IMR-90 (cell line): ENCODE results near the gene PRKRIP1. TPM values are rescaled to one million over a fixed set of nuclear protein-coding genes. Genes with fewer than 3 reads are reported as not detected.

Experiments
- ATAC-seq: fragments of 200-7000 bp; cut with Tn5 transposase; 2 replicates; pipeline ENCODE4 v1.9.1; 2020; ENCODE audit warnings: low read depth, mild to moderate bottlenecking, moderate library complexity
- BruUV-seq: library from RNA; stranded (reverse); fragments of 400-500 nt; replicated peaks from 2 replicates; lab custom pipeline; 2021; lab: Mats Ljungman, UMichigan
- CTCF ChIA-PET: fragments of 300-600 bp; formaldehyde crosslinking; extraction: SDS; loops from one replicate; lab custom pipeline; 2021; ENCODE audit warnings: antibody characterized with exemption; lab: Yijun Ruan, JAX
- POLR2A ChIA-PET: fragments of 300-600 bp; sonication (Branson Sonifier 250); formaldehyde crosslinking; loops from one replicate; lab custom pipeline; 2022; ENCODE audit warnings: antibody characterized with exemption; ENCODE audit not compliant: unreplicated experiment; lab: Charles Lee
- DNase-seq: peaks from one replicate; pipeline ENCODE4 v3.0.0; 2013
- H2AFZ ChIP-seq: replicated peaks from 2 replicates; pipeline ENCODE3; 2013; ENCODE audit warnings: low read length, mild to moderate bottlenecking; ENCODE audit not compliant: poor library complexity
- H2AK5ac ChIP-seq: 2 replicates; pipeline ENCODE4 v1.6.1; 2013; ENCODE audit warnings: low read depth, low read length, inconsistent platforms
- H2AK9ac ChIP-seq: replicated peaks from 2 replicates; pipeline ENCODE3; 2013; ENCODE audit warnings: mild to moderate bottlenecking, low read depth, low read length, moderate library complexity; ENCODE audit not compliant: poor library complexity
- H2BK120ac ChIP-seq: 2 replicates; pipeline ENCODE4 v1.6.1; 2013; ENCODE audit warnings: low read depth, low read length, inconsistent platforms
- H2BK15ac ChIP-seq: 3 replicates; pipeline ENCODE4 v1.6.1; 2013; ENCODE audit warnings: low read depth, low read length, inconsistent platforms
- H2BK20ac ChIP-seq: 2 replicates; pipeline ENCODE4 v1.6.1; 2013; ENCODE audit warnings: low read depth, mild to moderate bottlenecking, inconsistent platforms, low read length, moderate library complexity
- H2BK5ac ChIP-seq: 2 replicates; pipeline ENCODE4 v1.6.1; 2013; ENCODE audit warnings: mild to moderate bottlenecking, low read depth, low read length, inconsistent platforms; ENCODE audit not compliant: poor library complexity, severe bottlenecking
- H3K14ac ChIP-seq: replicated peaks from 2 replicates; pipeline ENCODE4 v1.6.1; 2013; ENCODE audit warnings: low read depth, low read length, inconsistent platforms
- H3K18ac ChIP-seq: 2 replicates; pipeline ENCODE4 v1.6.1; 2013; ENCODE audit warnings: low read depth, low read length, control low read depth
- H3K23ac ChIP-seq: 2 replicates; pipeline ENCODE4 v1.6.1; 2013; ENCODE audit warnings: low read depth, low read length, inconsistent platforms
- H3K27ac ChIP-seq: 2 replicates; pipeline ENCODE4 v1.5.1; 2013; ENCODE audit warnings: mild to moderate bottlenecking, control low read depth, low read length; ENCODE audit not compliant: insufficient read depth
- H3K27me3 ChIP-seq: 2 replicates; pipeline ENCODE4 v1.6.1; 2013; ENCODE audit warnings: low read length; ENCODE audit not compliant: control insufficient read depth, insufficient read depth
- H3K36me3 ChIP-seq: 2 replicates; pipeline ENCODE4 v1.6.1; 2013; ENCODE audit warnings: low read length, mixed read lengths; ENCODE audit not compliant: control insufficient read depth, insufficient read depth
- H3K4ac ChIP-seq: 2 replicates; pipeline ENCODE4 v1.6.1; 2013; ENCODE audit warnings: low read depth, low read length, inconsistent platforms
- H3K4me1 ChIP-seq: 2 replicates; pipeline ENCODE4 v1.6.1; 2013; ENCODE audit warnings: low read length, mixed read lengths; ENCODE audit not compliant: control insufficient read depth, insufficient read depth
- H3K4me2 ChIP-seq: 2 replicates; pipeline ENCODE4 v1.6.1; 2013; ENCODE audit warnings: low read depth, mild to moderate bottlenecking, control low read depth, low read length, moderate library complexity
- H3K4me3 ChIP-seq: 2 replicates; pipeline ENCODE4 v1.5.1; 2013; ENCODE audit warnings: low read depth, mild to moderate bottlenecking, control low read depth, low read length, moderate library complexity; ENCODE audit not compliant: insufficient read depth
- H3K56ac ChIP-seq: 2 replicates; pipeline ENCODE4 v1.6.1; 2013; ENCODE audit warnings: low read length, inconsistent platforms; ENCODE audit not compliant: insufficient read depth; ENCODE audit errors: extremely low read depth
- H3K79me1 ChIP-seq, 2 experiments: 2 replicates each; pipeline ENCODE4 v1.6.1; 2013; ENCODE audit warnings: low read length in 2 of 2, inconsistent platforms in 1 of 2, low read depth in 1 of 2
- H3K9ac ChIP-seq: 2 replicates; pipeline ENCODE4 v1.6.1; 2013; ENCODE audit warnings: low read depth, low read length, control low read depth
- H3K9me1 ChIP-seq: 2 replicates; pipeline ENCODE4 v1.6.1; 2013; ENCODE audit warnings: low read length, inconsistent platforms; ENCODE audit not compliant: insufficient read depth
- H3K9me3 ChIP-seq: 2 replicates; pipeline ENCODE4 v1.6.1; 2013; ENCODE audit warnings: low read length; ENCODE audit not compliant: control insufficient read depth, insufficient read depth
- H4K20me1 ChIP-seq: 2 replicates; pipeline ENCODE4 v1.6.1; 2013; ENCODE audit warnings: low read length, inconsistent platforms; ENCODE audit not compliant: insufficient read depth
- H4K5ac ChIP-seq: 2 replicates; pipeline ENCODE4 v1.6.1; 2013; ENCODE audit warnings: mild to moderate bottlenecking, low read depth, low read length, control low read depth
- H4K8ac ChIP-seq, 2 experiments: 2 replicates each; pipeline ENCODE4 v1.6.1; 2013; ENCODE audit warnings: low read depth in 2 of 2, low read length in 2 of 2, control low read depth in 1 of 2, inconsistent platforms in 1 of 2
- H4K91ac ChIP-seq: 2 replicates; pipeline ENCODE4 v1.6.1; 2013; ENCODE audit warnings: low read depth, low read length, inconsistent platforms; ENCODE audit not compliant: insufficient read depth
- BHLHE40 ChIP-seq: fragments of 150-350 bp; IDR thresholded peaks from 2 replicates; pipeline ENCODE4 v1.6.1; 2016; ENCODE audit warnings: mild to moderate bottlenecking, low read depth, low read length
- CEBPB ChIP-seq: IDR thresholded peaks from 2 replicates; pipeline ENCODE4 v1.6.1; 2012; ENCODE audit warnings: low read depth, low read length, improper control_type of control experiment
- CHD1 ChIP-seq: IDR thresholded peaks from 2 replicates; pipeline ENCODE4 v1.6.1; 2012; ENCODE audit warnings: low read depth, low read length, improper control_type of control experiment
- FOS ChIP-seq: fragments of 150-350 bp; IDR thresholded peaks from 2 replicates; pipeline ENCODE4 v1.6.1; 2016; ENCODE audit warnings: low read depth, low read length
- MAFK ChIP-seq: IDR thresholded peaks from 2 replicates; pipeline ENCODE4 v1.6.1; 2012; ENCODE audit warnings: low read depth, low read length, improper control_type of control experiment
- MAZ ChIP-seq: IDR thresholded peaks from 2 replicates; pipeline ENCODE4 v1.6.1; 2012; ENCODE audit warnings: low read depth, mild to moderate bottlenecking, low read length, improper control_type of control experiment, moderate library complexity, borderline replicate concordance
- MXI1 ChIP-seq: IDR thresholded peaks from 2 replicates; pipeline ENCODE4 v1.6.1; 2012; ENCODE audit warnings: low read depth, mild to moderate bottlenecking, low read length, moderate library complexity, borderline replicate concordance
- NFE2L2 ChIP-seq: fragments of 150-350 bp; IDR thresholded peaks from 2 replicates; pipeline ENCODE4 v1.6.1; 2016; ENCODE audit warnings: low read depth, mild to moderate bottlenecking, low read length
- POLR2A ChIP-seq: IDR thresholded peaks from 2 replicates; pipeline ENCODE4 v1.6.1; 2012; ENCODE audit warnings: mild to moderate bottlenecking, low read depth, low read length
- RAD21 ChIP-seq: IDR thresholded peaks from 2 replicates; pipeline ENCODE4 v1.6.1; 2012; ENCODE audit warnings: low read length, improper control_type of control experiment
- RCOR1 ChIP-seq: IDR thresholded peaks from 2 replicates; pipeline ENCODE4 v1.6.1; 2012; ENCODE audit warnings: mild to moderate bottlenecking, low read length, improper control_type of control experiment; ENCODE audit not compliant: insufficient replicate concordance
- RFX5 ChIP-seq: IDR thresholded peaks from 2 replicates; pipeline ENCODE4 v1.8.0; 2012; ENCODE audit warnings: low read depth, mild to moderate bottlenecking, low read length, moderate library complexity
- SMC3 ChIP-seq: fragments of 150-350 bp; IDR thresholded peaks from 2 replicates; pipeline ENCODE4 v1.6.1; 2016; ENCODE audit warnings: low read depth, mild to moderate bottlenecking, antibody characterized with exemption, low read length, moderate library complexity
- WGBS, 2 experiments: methylation state at CpG; one replicate each; pipeline versions ENCODE4 v1.1.5 to v1.1.7; 2013; ENCODE audit warnings: missing lambda C conversion rate in 2 of 2; ENCODE audit not compliant: insufficient read length in 1 of 2; ENCODE audit errors: extremely low coverage in 2 of 2; 5-methylcytosine and 5-hydroxymethylcytosine counted together
- dilution Hi-C: fragments of 300-500 bp; cut with HindIII; formaldehyde crosslinking; loops from one replicate; pipeline ENCODE4 v1.14.3; 2018; ENCODE audit warnings: low sequenced_read_pairs; ENCODE audit not compliant: unreplicated experiment
- in situ Hi-C: fragments of 300-500 bp; cut with MboI; formaldehyde crosslinking; loops from 3 replicates; pipeline ENCODE4 v1.14.3; 2019; ENCODE audit warnings: low sequenced_read_pairs, inconsistent platforms, mixed read lengths
- intact Hi-C: fragments of 100-400 bp; cut with micrococcal nuclease; formaldehyde crosslinking; loops from 2 replicates; pipeline ENCODE4 v1.10.0; 2022
- polyA plus RNA-seq, 3 experiments: library from polyadenylated mRNA; depleted of rRNA; stranded (reverse); fragments of >200 nt; gene quantifications; 2 replicates each; pipeline ENCODE4 v1.2.3, GENCODE V29; 2012; ENCODE audit warnings: low replicate concordance in 1 of 3
- total RNA-seq: library from RNA; depleted of rRNA; stranded (reverse); fragments of >200 nt; gene quantifications from 2 replicates; pipeline ENCODE4 v1.2.3, GENCODE V29; 2012
- TF ChIP-seq, protein P1 (sequence below): conservative IDR thresholded peaks from 2 replicates; pipeline ENCODE4 v1.5.1; 2012; ENCODE audit warnings: mild to moderate bottlenecking, low read depth, low read length, improper control_type of control experiment

PRKRIP1 gene
- total and polyA plus RNA-seq, 2 of the 4 experiments (the other 2 are of a cell fraction), result 6.5 to 21.6 TPM

DNA sequence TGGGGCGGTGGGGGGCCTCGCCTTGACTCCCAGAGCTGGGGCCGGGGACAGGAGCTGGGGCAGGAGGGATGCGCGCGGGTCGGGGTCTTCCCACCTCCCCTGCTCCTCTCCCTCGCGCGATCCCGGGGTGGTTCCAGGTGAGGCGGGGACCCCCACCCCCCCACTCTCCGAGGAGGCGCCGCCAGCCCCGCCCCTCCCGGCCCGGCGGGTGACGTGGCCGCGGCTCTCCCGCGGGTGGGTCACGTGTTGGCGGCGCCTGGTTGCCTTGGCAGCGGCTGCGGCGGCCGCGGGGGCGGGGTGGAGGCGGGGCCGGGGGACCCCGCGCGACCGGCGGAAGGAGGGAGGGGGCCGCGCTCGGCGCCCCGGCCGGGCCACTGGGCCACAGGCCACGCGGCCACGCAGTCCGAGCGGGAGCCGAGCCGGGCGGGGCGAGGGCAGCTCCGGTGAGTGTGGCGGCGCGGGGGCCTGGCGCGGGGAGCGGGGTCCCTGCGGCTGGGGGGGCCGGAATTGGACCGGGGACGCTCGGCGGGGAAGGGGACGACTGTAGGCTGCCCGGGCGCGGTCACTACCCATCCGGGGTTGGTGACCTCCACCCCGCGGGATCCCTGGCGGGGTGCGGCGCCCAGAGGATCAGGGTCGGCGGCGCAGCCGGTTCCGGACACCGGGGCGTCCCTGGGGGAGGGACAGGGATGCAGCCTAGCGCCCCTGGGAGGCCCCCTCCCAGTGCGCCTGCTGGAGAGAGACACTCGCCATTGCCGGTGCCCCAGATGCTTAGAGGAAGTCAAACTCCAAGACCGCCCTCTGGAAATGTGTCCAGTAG lies 37.3 kb downstream of the PRKRIP1 start, which contains the start of gene ORAI2 (continued):
- peak; percentile 89 for TF ChIP-seq MAZ
- no peak for TF ChIP-seq RFX5

DNA sequence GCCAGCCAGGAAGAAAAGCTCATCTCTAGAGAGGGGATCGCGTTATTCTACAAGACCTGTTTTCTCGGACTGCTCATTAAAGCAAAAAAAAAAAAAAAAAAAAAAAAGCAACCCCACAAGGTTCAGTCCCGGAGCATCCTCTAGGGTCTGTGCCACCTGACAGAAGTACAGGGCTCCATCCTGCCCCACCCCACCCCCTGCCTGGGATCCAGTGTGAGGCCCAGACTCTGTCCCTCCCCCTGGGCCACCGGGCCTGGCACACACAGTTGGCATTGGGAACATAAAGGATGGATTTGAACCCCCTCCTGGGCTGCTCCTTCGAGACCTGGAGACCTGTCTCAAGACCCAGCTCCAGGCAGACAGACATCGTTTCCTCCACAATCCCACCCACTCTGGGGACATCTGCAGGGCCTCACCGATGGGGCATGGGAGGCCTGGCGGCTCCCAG lies 37.9 kb downstream of the PRKRIP1 start:
- H2AK5ac ChIP-seq, result peak overlapping the region; percentile 79
- peak overlapping the region; percentile 54; the same call in 1 of the 2 replicates for H3K56ac ChIP-seq
- H2AFZ ChIP-seq, result peak overlapping the region; percentile 96
- peak overlapping the region; percentile 77 for H2AK9ac ChIP-seq
- BruUV-seq, result no TSS peak
- 68% methylated on average over 4 of the region's 9 CpGs; no CpG with 5 or more reads in 1 of the 2 experiments for WGBS, 2 experiments
- peaks cover 6 to 36% of the 10 kb centered on the region in 2 experiments; a peak in 3 of 4 replicates for H3K79me1 ChIP-seq
- peak overlapping the region; percentile 77 for H3K4ac ChIP-seq
- no peaks in the 10 kb centered on the region for H3K27me3 ChIP-seq
- ChIA-PET POLR2A (no interaction called here), CTCF (no interaction called here)
- dilution Hi-C loops, result no loop called here
- peaks cover 6% of the 10 kb centered on the region for H3K9me1 ChIP-seq
- peak overlapping the region; percentile 39; the same call in 1 of the 2 replicates for H3K23ac ChIP-seq
- H3K4me3 ChIP-seq, result peak overlapping the region; percentile 85
- peaks cover 4% of the 10 kb centered on the region; the same call in 1 of the 2 replicates for H3K4me1 ChIP-seq
- no peak overlapping the region; the same call in 1 of the 2 replicates for H2BK120ac ChIP-seq
- no peak overlapping the region for H2BK20ac ChIP-seq
- H3K9ac ChIP-seq, result peak overlapping the region; percentile 44
- peak overlapping the region; percentile 50 for H3K4me2 ChIP-seq
- H3K18ac ChIP-seq, result no peak overlapping the region
- no peaks in the 10 kb centered on the region for H3K9me3 ChIP-seq
- in situ Hi-C loops, result no loop called here
- no peak overlapping the region for H2BK5ac ChIP-seq
- peak; percentile 44 for DNase-seq
- H3K36me3 ChIP-seq, result peaks cover 7% of the 10 kb centered on the region
- no peak; the same call in 1 of the 2 replicates for ATAC-seq
- peak overlapping the region; percentile 25 for H4K91ac ChIP-seq
- intact Hi-C loops, result no loop called here
- no peaks in the 10 kb centered on the region for H4K20me1 ChIP-seq
- H2BK15ac ChIP-seq, result no peak overlapping the region
- H4K5ac ChIP-seq, result no peak overlapping the region
- peak overlapping the region; percentile 43 to 66; a peak in 2 of 4 replicates for H4K8ac ChIP-seq
- H3K27ac ChIP-seq, result peak overlapping the region; percentile 51
- peak overlapping the region; percentile 47 for H3K14ac ChIP-seq
- TF ChIP-seq SMC3 (no peak), RAD21 (no peak), MXI1 (no peak), CEBPB (no peak), RCOR1 (no peak), RFX5 (no peak), NFE2L2 (no peak), FOS (no peak), MAFK (no peak), CHD1 (no peak), BHLHE40 (no peak), MAZ (no peak), POLR2A (no peak)
- TF ChIP-seq, protein P1, sequence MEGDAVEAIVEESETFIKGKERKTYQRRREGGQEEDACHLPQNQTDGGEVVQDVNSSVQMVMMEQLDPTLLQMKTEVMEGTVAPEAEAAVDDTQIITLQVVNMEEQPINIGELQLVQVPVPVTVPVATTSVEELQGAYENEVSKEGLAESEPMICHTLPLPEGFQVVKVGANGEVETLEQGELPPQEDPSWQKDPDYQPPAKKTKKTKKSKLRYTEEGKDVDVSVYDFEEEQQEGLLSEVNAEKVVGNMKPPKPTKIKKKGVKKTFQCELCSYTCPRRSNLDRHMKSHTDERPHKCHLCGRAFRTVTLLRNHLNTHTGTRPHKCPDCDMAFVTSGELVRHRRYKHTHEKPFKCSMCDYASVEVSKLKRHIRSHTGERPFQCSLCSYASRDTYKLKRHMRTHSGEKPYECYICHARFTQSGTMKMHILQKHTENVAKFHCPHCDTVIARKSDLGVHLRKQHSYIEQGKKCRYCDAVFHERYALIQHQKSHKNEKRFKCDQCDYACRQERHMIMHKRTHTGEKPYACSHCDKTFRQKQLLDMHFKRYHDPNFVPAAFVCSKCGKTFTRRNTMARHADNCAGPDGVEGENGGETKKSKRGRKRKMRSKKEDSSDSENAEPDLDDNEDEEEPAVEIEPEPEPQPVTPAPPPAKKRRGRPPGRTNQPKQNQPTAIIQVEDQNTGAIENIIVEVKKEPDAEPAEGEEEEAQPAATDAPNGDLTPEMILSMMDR, result no peak
